MCF 10A (cell line): ENCODE data around the gene ATG16L2. TPM values are rescaled to one million over a fixed set of nuclear protein-coding genes. Genes with fewer than 3 reads are reported as not detected.

Source experiments
- Bru-seq: library from RNA; stranded (reverse); fragments of 400-500 nt; gene quantifications from one replicate; lab custom pipeline; 2021; lab: Mats Ljungman, UMichigan
- BruChase-seq, 2 experiments: library from RNA; stranded (reverse); fragments of 400-500 nt; gene quantifications; one replicate each; lab custom pipeline; 2021; lab: Mats Ljungman, UMichigan
- BruUV-seq: library from RNA; stranded (reverse); fragments of 400-500 nt; replicated peaks from 2 replicates; lab custom pipeline; 2021; lab: Mats Ljungman, UMichigan
- CTCF ChIA-PET: fragments of 300-600 bp; sonication (Branson Sonifier 250); formaldehyde crosslinking; extraction: SDS; loops from one replicate; lab custom pipeline; 2021; ENCODE audit warnings: antibody characterized with exemption, inconsistent platforms; lab: Yijun Ruan, JAX
- POLR2A ChIA-PET: fragments of 300-600, 350-650 bp; sonication (Branson Sonifier 250); formaldehyde crosslinking; extraction: SDS; loops from one replicate; lab custom pipeline; 2020; ENCODE audit warnings: antibody characterized with exemption, inconsistent platforms; lab: Yijun Ruan, JAX
- DNase-seq: peaks from one replicate; pipeline ENCODE4 v3.0.0-alpha.2; 2018; ENCODE audit not compliant: unreplicated experiment
- H3K27ac Mint-ChIP-seq: one replicate; pipeline ENCODE4 v1.8.0; 2022; ENCODE audit warnings: mild to moderate bottlenecking, low read depth, mixed read lengths; ENCODE audit not compliant: unreplicated experiment
- H3K27me3 Mint-ChIP-seq: one replicate; pipeline ENCODE4 v1.8.0; 2022; ENCODE audit warnings: mixed read lengths; ENCODE audit not compliant: insufficient read depth, unreplicated experiment
- H3K36me3 Mint-ChIP-seq: one replicate; pipeline ENCODE4 v1.8.0; 2022; ENCODE audit warnings: mild to moderate bottlenecking, moderate library complexity, mixed read lengths; ENCODE audit not compliant: insufficient read depth, unreplicated experiment
- H3K4me1 Mint-ChIP-seq: one replicate; pipeline ENCODE4 v1.8.0; 2022; ENCODE audit warnings: mixed read lengths; ENCODE audit not compliant: insufficient read depth, unreplicated experiment
- H3K4me3 Mint-ChIP-seq: one replicate; pipeline ENCODE4 v1.8.0; 2022; ENCODE audit warnings: mild to moderate bottlenecking, moderate library complexity, mixed read lengths; ENCODE audit not compliant: unreplicated experiment
- H3K9me3 Mint-ChIP-seq: one replicate; pipeline ENCODE4 v1.8.0; 2022; ENCODE audit warnings: mixed read lengths; ENCODE audit not compliant: unreplicated experiment
- intact Hi-C: fragments of 100-400 bp; cut with micrococcal nuclease; formaldehyde crosslinking; loops from 2 replicates; pipeline ENCODE4 v1.14.1; 2022
- long read RNA-seq: library from polyadenylated mRNA; stranded (forward); transcript quantifications from one replicate; pipeline ENCODE4 v2.0.0, GENCODE V29; 2022
- total RNA-seq: library from RNA; stranded (reverse); gene quantifications from 2 replicates; pipeline ENCODE4 v1.2.3, GENCODE V29; 2022
- TF ChIP-seq, protein P1 (sequence below): fragments of 200-600 bp; IDR thresholded peaks from one replicate; pipeline ENCODE4 v1.8.0; 2022; ENCODE audit warnings: antibody characterized with exemption, mild to moderate bottlenecking; ENCODE audit not compliant: unreplicated experiment

Gene ATG16L2, protein sequence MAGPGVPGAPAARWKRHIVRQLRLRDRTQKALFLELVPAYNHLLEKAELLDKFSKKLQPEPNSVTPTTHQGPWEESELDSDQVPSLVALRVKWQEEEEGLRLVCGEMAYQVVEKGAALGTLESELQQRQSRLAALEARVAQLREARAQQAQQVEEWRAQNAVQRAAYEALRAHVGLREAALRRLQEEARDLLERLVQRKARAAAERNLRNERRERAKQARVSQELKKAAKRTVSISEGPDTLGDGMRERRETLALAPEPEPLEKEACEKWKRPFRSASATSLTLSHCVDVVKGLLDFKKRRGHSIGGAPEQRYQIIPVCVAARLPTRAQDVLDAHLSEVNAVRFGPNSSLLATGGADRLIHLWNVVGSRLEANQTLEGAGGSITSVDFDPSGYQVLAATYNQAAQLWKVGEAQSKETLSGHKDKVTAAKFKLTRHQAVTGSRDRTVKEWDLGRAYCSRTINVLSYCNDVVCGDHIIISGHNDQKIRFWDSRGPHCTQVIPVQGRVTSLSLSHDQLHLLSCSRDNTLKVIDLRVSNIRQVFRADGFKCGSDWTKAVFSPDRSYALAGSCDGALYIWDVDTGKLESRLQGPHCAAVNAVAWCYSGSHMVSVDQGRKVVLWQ
- total RNA-seq: 9.9 and 11.2 TPM in 2 replicates
- percentile 42 among the genes with signal in this experiment for Bru-seq, nascent RNA
- BruChase-seq, experiment 1, labeled RNA remaining after a 6-hour chase: percentile 36 among the genes with signal in this experiment
- percentile 41 among the genes with signal in this experiment for BruChase-seq, experiment 2, labeled RNA remaining after a 2-hour chase
- long read RNA-seq, partial matches to known transcripts: 5 of 18 reads
- long read RNA-seq, other reads (novel, unspliced or antisense): 6 of 18 reads

DNA sequence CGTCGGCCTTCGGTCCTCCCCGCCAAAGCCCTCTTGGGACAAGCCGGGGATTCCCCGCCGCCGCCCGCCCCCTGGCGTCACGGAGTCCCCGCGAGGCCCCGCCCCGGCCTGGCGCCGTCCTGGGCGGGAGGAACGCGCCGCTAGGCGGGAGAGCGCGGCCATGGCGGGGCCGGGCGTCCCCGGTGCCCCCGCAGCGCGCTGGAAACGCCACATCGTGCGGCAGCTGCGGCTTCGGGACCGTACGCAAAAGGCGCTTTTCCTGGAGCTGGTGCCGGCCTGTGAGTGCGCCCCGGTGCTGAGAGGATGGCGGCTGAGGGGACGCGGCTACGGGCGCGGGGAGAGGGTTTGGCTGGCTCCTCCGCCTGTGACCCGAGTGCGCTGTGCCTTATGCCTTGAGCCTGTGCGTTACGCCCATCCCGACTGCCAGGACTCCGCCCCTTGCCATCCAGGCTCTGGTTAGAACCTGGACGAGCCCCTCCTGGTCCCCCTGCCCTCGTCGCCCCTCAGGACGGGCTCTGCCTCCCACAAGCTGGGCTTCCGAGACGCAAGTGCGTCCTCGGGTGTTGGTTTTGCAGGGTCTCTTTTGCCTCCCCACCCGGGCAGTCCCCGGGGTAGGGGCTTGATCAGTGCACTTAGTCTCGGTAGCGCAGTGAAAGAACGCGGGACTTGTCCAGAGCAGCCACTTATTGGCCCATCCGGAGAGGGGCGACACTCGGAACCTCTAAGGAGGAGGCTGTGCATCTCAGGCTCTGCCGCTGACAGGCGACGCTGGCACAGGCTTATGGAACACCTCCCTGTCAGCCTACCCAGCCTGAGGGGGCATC lies at the start of gene ATG16L2:
Gene ATG16L2, plus strand, starts transcription at position 126 of the 824 bp plus-strand sequence. Its CDS starts 35 bp downstream, at position 161.
- Mint-ChIP-seq H3K9me3 (no peaks in the 10 kb centered on the region), H3K27me3 (no peaks in the 10 kb centered on the region), H3K27ac (peak within 1 kb of the TSS; percentile 98), H3K4me1 (peaks cover 26% of the 10 kb centered on the region), H3K4me3 (peak within 1 kb of the TSS; percentile 100), H3K36me3 (peaks cover 20% of the 10 kb centered on the region)
- TSS peak; percentile 19 for BruUV-seq
- CTCF ChIA-PET: interaction anchor here (0.6 to 1.3 kb wide), 5 partner anchors 20 to 474 kb away, joined by 3 to 5 read pairs (median 4); partner anchors contain the start of gene STARD10
- intact Hi-C loops: no loop called here
- DNase-seq: peak; percentile 87
- POLR2A ChIA-PET: interaction anchor here (0.7 to 3.1 kb wide), 7 partner anchors 10 to 448 kb away, joined by 3 to 14 read pairs (median 4); partner anchors contain the start of gene STARD10
- TF ChIP-seq, protein P1, sequence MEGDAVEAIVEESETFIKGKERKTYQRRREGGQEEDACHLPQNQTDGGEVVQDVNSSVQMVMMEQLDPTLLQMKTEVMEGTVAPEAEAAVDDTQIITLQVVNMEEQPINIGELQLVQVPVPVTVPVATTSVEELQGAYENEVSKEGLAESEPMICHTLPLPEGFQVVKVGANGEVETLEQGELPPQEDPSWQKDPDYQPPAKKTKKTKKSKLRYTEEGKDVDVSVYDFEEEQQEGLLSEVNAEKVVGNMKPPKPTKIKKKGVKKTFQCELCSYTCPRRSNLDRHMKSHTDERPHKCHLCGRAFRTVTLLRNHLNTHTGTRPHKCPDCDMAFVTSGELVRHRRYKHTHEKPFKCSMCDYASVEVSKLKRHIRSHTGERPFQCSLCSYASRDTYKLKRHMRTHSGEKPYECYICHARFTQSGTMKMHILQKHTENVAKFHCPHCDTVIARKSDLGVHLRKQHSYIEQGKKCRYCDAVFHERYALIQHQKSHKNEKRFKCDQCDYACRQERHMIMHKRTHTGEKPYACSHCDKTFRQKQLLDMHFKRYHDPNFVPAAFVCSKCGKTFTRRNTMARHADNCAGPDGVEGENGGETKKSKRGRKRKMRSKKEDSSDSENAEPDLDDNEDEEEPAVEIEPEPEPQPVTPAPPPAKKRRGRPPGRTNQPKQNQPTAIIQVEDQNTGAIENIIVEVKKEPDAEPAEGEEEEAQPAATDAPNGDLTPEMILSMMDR: no peak

DNA sequence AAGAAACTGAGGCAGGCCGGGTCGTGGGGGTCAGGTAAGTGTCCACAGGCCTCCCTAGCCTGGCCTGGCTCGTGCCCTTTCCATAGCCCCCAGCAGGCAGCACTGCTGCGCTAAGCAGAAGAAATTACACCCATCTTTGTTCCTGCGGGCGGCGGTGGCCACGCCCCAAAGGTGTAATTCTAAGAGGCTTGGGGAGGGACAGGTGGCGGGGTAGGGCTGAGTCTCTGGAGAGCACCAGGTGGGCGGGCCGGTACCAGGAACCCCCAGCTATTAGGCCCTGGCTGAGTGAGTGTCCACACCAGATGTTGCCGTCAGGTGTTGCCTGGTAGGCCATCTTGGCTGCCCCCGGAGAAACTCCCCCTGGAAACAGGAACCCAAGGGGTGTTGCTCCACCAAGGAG lies 49.7 kb upstream of the ATG16L2 start:
- peaks cover 5% of the 10 kb centered on the region for H3K4me1 Mint-ChIP-seq
- H3K9me3 Mint-ChIP-seq: peaks cover 7% of the 10 kb centered on the region
- no peak for DNase-seq
- no peak overlapping the region for H3K27ac Mint-ChIP-seq
- intact Hi-C loops: no loop called here
- TF ChIP-seq, protein P1: no peak
- CTCF ChIA-PET: no interaction called here
- no peaks in the 10 kb centered on the region for H3K27me3 Mint-ChIP-seq
- POLR2A ChIA-PET: no interaction called here
- no peak overlapping the region for H3K4me3 Mint-ChIP-seq
- BruUV-seq: no TSS peak
- no peaks in the 10 kb centered on the region for H3K36me3 Mint-ChIP-seq

DNA sequence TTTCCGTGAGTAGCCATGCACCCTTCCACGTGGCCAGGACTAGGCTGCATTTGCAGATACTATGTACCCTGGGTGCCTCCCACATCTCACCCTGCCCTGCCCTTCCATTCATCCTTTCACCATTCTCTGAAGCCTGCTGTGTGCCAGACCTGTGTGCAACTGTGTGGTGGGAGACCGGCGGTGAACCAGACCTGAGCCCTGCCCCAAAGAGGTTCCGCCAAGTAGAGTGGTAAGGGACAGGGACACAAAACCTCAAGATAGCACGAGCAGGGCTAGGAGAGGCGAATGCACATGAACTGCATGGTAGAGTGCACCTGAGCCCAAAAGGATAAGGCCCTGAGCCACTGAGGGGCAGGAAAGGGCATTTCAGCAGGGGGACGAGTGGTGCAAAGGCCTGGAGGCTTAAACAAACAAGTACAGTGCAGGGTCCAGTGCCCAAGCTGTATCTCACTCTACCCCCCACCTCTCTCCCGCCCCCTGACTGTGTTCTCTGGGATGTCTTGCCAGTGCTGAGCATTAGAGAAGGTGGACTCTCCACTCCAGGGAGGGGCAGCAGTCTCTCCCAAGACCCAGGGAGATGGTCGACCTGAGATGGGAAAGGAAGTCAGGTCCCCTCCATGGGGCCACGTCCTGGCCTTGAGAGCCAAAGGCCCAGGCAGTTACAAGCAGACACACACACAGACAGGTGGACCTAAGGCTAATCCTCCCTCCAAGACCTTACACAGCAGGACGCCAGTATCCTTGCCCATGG lies 47.9 kb upstream of the ATG16L2 start:
- ChIA-PET POLR2A (interaction anchor here (0.8 kb wide), 1 partner anchor 506 kb away, joined by 3 read pairs; the partner anchor contains the start of gene P2RY6), CTCF (interaction anchor here (0.6 to 1.3 kb wide), 4 partner anchors 41 to 500 kb away, joined by 3 to 5 read pairs (median 4); no protein-coding TSS in a partner anchor)
- Mint-ChIP-seq H3K27ac (no peak overlapping the region), H3K4me1 (no peaks in the 10 kb centered on the region), H3K27me3 (no peaks in the 10 kb centered on the region), H3K4me3 (no peak overlapping the region), H3K36me3 (no peaks in the 10 kb centered on the region), H3K9me3 (no peaks in the 10 kb centered on the region)
- BruUV-seq: no TSS peak
- TF ChIP-seq, protein P1: no peak
- intact Hi-C loops: no loop called here
- DNase-seq: no peak
